ENCODE results near the gene CSRNP3.

Gene CSRNP3

GRCh38 chr2:165632594-165632993 is 163.1 kb downstream of the CSRNP3 start:
- TF ChIP-seq, protein P1, sequence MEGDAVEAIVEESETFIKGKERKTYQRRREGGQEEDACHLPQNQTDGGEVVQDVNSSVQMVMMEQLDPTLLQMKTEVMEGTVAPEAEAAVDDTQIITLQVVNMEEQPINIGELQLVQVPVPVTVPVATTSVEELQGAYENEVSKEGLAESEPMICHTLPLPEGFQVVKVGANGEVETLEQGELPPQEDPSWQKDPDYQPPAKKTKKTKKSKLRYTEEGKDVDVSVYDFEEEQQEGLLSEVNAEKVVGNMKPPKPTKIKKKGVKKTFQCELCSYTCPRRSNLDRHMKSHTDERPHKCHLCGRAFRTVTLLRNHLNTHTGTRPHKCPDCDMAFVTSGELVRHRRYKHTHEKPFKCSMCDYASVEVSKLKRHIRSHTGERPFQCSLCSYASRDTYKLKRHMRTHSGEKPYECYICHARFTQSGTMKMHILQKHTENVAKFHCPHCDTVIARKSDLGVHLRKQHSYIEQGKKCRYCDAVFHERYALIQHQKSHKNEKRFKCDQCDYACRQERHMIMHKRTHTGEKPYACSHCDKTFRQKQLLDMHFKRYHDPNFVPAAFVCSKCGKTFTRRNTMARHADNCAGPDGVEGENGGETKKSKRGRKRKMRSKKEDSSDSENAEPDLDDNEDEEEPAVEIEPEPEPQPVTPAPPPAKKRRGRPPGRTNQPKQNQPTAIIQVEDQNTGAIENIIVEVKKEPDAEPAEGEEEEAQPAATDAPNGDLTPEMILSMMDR (IDR thresholded peaks at IDR 0.05; ENCODE audit: control extremely low read depth, extremely low read depth, low read depth, missing control alignments), result no peak
- CTCF ChIA-PET, result interaction anchor here (1.2 to 1.6 kb wide), 2 partner anchors 9 to 32 kb away, joined by 3 to 4 read pairs; no protein-coding TSS in a partner anchor
- POLR2A ChIA-PET, result no interaction called here
- DNase-seq (ENCODE audit: extremely low spot score), result no peak

- ChIA-PET CTCF (interaction anchor here (1.2 to 1.6 kb wide), 2 partner anchors 9 to 32 kb away, joined by 3 to 4 read pairs; no protein-coding TSS in a partner anchor), POLR2A (no interaction called here)
- TF ChIP-seq, protein P1 (IDR thresholded peaks at IDR 0.05; ENCODE audit: control extremely low read depth, extremely low read depth, low read depth, missing control alignments), result no peak
- no peak for DNase-seq (ENCODE audit: extremely low spot score)
These were observed 163.9 kb downstream of the CSRNP3 start for GRCh38 chr2:165633431-165633830.

- ChIA-PET CTCF (interaction anchor here (1.3 kb wide), 2 partner anchors 12 to 27 kb away, joined by 3 to 4 read pairs; no protein-coding TSS in a partner anchor), POLR2A (no interaction called here)
- TF ChIP-seq, protein P1 (IDR thresholded peaks at IDR 0.05; ENCODE audit: control extremely low read depth, extremely low read depth, low read depth, missing control alignments), result no peak
- DNase-seq (ENCODE audit: extremely low spot score), result no peak
These were observed 164.8 kb downstream of the CSRNP3 start for GRCh38 chr2:165634282-165634681.

GRCh38 chr2:165634855-165635254 is 165.4 kb downstream of the CSRNP3 start:
- no peak for DNase-seq (ENCODE audit: extremely low spot score)
- ChIA-PET POLR2A (no interaction called here), CTCF (interaction anchor here (1.2 to 1.3 kb wide), 3 partner anchors 13 to 26 kb away, joined by 3 to 4 read pairs (median 3); no protein-coding TSS in a partner anchor)
- TF ChIP-seq, protein P1 (IDR thresholded peaks at IDR 0.05; ENCODE audit: control extremely low read depth, extremely low read depth, low read depth, missing control alignments), result no peak

- TF ChIP-seq, protein P1 (IDR thresholded peaks at IDR 0.05; ENCODE audit: control extremely low read depth, extremely low read depth, low read depth, missing control alignments), result no peak
- CTCF ChIA-PET, result interaction anchor here (1.2 to 1.3 kb wide), 2 partner anchors 17 to 26 kb away, joined by 3 to 4 read pairs; no protein-coding TSS in a partner anchor
- DNase-seq (ENCODE audit: extremely low spot score), result no peak
- POLR2A ChIA-PET, result no interaction called here
These were observed 166.0 kb downstream of the CSRNP3 start for GRCh38 chr2:165635532-165635931.

DNA sequence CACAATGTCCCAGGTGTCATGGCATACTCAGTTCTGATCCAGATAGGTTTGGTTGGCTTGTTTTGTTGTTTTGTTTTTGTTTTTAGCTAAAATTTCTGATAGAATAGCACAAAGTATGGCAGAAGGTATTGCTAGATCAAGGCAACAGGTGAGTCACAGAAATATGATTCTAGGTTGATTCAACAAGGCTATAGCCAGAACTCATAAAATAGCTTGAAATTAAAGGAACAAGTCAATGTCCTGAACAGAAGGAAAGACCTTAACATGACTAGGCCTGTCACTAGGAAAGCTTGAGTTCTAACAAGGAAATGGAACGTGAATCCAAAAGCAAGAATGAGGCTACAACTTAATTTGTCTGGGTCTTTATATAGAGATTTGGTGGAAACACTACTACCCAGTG is 167.5 kb downstream of the CSRNP3 start:
- TF ChIP-seq, protein P1 (IDR thresholded peaks at IDR 0.05; ENCODE audit: control extremely low read depth, extremely low read depth, low read depth, missing control alignments), result no peak
- POLR2A ChIA-PET, result no interaction called here
- no peak for DNase-seq (ENCODE audit: extremely low spot score)
- CTCF ChIA-PET, result interaction anchor here (0.8 kb wide), 1 partner anchor 34 kb away, joined by 3 read pairs; no protein-coding TSS in a partner anchor

Data from GM10248 (cell line).